ENCODE results near the gene TDP1. TPM values are rescaled to one million over a fixed set of nuclear protein-coding genes. Genes with fewer than 3 reads are reported as not detected.

TDP1 gene
- total RNA-seq, 2 experiments from 2014 or later: 65.9 to 75.3 TPM

GRCh38 chr14:89955022-89955744, 544 bp upstream of the TDP1 start:
- BruUV-seq (replicated peaks): no TSS peak
- H3K9me2 ChIP-seq (ENCODE audit: insufficient read depth, low read length): no peaks in the 10 kb centered on the region
- peaks cover 26% of the 10 kb centered on the region for H3K4me1 ChIP-seq (ENCODE audit: insufficient read depth, low read length, poor library complexity, severe bottlenecking)
- H3K79me2 ChIP-seq (ENCODE audit: insufficient read depth, low read depth, low read length): peaks cover 33% of the 10 kb centered on the region
- ChIA-PET POLR2A (interaction anchor here (0.6 to 1.7 kb wide), 5 partner anchors 15 to 1318 kb away, joined by 3 to 5 read pairs (median 3); partner anchors contain the start of gene TTC8), CTCF (ENCODE audit: unreplicated experiment) (no interaction called here)
- H3K27ac ChIP-seq (ENCODE audit: low read depth, low read length, poor library complexity, severe bottlenecking): peak overlapping the region; percentile 83
- H3K9me3 ChIP-seq (ENCODE audit: low read length): peaks cover 20% of the 10 kb centered on the region
- no peak for DNase-seq (ENCODE audit: low spot score)
- peak overlapping the region; percentile 76 for H3K4me3 ChIP-seq (ENCODE audit: low read depth, low read length, poor library complexity, severe bottlenecking)
- peaks cover 46% of the 10 kb centered on the region for H3K36me3 ChIP-seq (ENCODE audit: insufficient read depth, low read length)
- H2AFZ ChIP-seq (ENCODE audit: low read length): peak overlapping the region; percentile 92
- intact Hi-C loops (cut with micrococcal nuclease; ENCODE audit: unreplicated experiment): loop anchor here (5.0 to 10.0 kb wide), 2 partner anchors 442 to 520 kb away; partner anchors contain the start of gene CALM1
- H4K20me1 ChIP-seq (ENCODE audit: insufficient read depth, low read length): no peaks in the 10 kb centered on the region
- H3K4me2 ChIP-seq (ENCODE audit: low read length): peak overlapping the region; percentile 97
- TF ChIP-seq EZH2phosphoT487 (IDR thresholded peaks at IDR 0.05; ENCODE audit: borderline replicate concordance, low read depth, low read length) (no peak), CTCF (conservative IDR thresholded peaks at IDR 0.05; ENCODE audit: low read length) (no peak)

- Histone ChIP-seq H3K4me2 (ENCODE audit: low read length) (peak overlapping the region; percentile 70), H2AFZ (ENCODE audit: low read length) (peak overlapping the region; percentile 26; the same call in 1 of the 2 replicates), H3K36me3 (ENCODE audit: insufficient read depth, low read length) (peaks cover 51% of the 10 kb centered on the region), H3K79me2 (ENCODE audit: insufficient read depth, low read depth, low read length) (peaks cover 43% of the 10 kb centered on the region), H3K27ac (ENCODE audit: low read depth, low read length, poor library complexity, severe bottlenecking) (peak overlapping the region; percentile 83), H3K4me1 (ENCODE audit: insufficient read depth, low read length, poor library complexity, severe bottlenecking) (peaks cover 26% of the 10 kb centered on the region), H3K9me2 (ENCODE audit: insufficient read depth, low read length) (no peaks in the 10 kb centered on the region), H3K9me3 (ENCODE audit: low read length) (peaks cover 20% of the 10 kb centered on the region), H4K20me1 (ENCODE audit: insufficient read depth, low read length) (no peaks in the 10 kb centered on the region), H3K4me3 (ENCODE audit: low read depth, low read length, poor library complexity, severe bottlenecking) (peak overlapping the region; percentile 76)
- ChIA-PET CTCF (ENCODE audit: unreplicated experiment) (no interaction called here), POLR2A (interaction anchor here (0.7 to 1.8 kb wide), 7 partner anchors 9 to 1110 kb away, joined by 3 to 6 read pairs (median 5); no protein-coding TSS in a partner anchor)
- intact Hi-C loops (cut with micrococcal nuclease; ENCODE audit: unreplicated experiment): loop anchor here (5.0 to 10.0 kb wide), 2 partner anchors 441 to 522 kb away; partner anchors contain the start of gene CALM1
- DNase-seq (ENCODE audit: low spot score): no peak
- TF ChIP-seq CTCF (conservative IDR thresholded peaks at IDR 0.05; ENCODE audit: low read length) (no peak), EZH2phosphoT487 (IDR thresholded peaks at IDR 0.05; ENCODE audit: borderline replicate concordance, low read depth, low read length) (no peak)
- no TSS peak for BruUV-seq (replicated peaks)
These were observed 908 bp downstream of the TDP1 start for GRCh38 chr14:89956661-89957009.

GRCh38 chr14:89957376-89957775, 1.6 kb downstream of the TDP1 start:
- Histone ChIP-seq H3K4me1 (ENCODE audit: insufficient read depth, low read length, poor library complexity, severe bottlenecking) (peaks cover 26% of the 10 kb centered on the region), H3K4me2 (ENCODE audit: low read length) (peak overlapping the region; percentile 70), H3K36me3 (ENCODE audit: insufficient read depth, low read length) (peaks cover 57% of the 10 kb centered on the region), H3K4me3 (ENCODE audit: low read depth, low read length, poor library complexity, severe bottlenecking) (peak overlapping the region; percentile 76), H3K27ac (ENCODE audit: low read depth, low read length, poor library complexity, severe bottlenecking) (no peak overlapping the region), H2AFZ (ENCODE audit: low read length) (no peak overlapping the region), H3K9me3 (ENCODE audit: low read length) (peaks cover 20% of the 10 kb centered on the region), H4K20me1 (ENCODE audit: insufficient read depth, low read length) (no peaks in the 10 kb centered on the region), H3K9me2 (ENCODE audit: insufficient read depth, low read length) (no peaks in the 10 kb centered on the region), H3K79me2 (ENCODE audit: insufficient read depth, low read depth, low read length) (peaks cover 50% of the 10 kb centered on the region)
- no peak for DNase-seq (ENCODE audit: low spot score)
- CTCF ChIA-PET (ENCODE audit: unreplicated experiment): no interaction called here
- intact Hi-C loops (cut with micrococcal nuclease; ENCODE audit: unreplicated experiment): loop anchor here (5.0 to 10.0 kb wide), 2 partner anchors 440 to 523 kb away; partner anchors contain the start of gene CALM1
- TSS peak; percentile 57 for BruUV-seq (replicated peaks)
- POLR2A ChIA-PET: interaction anchor here (0.7 to 1.8 kb wide), 3 partner anchors 8 to 75 kb away, joined by 3 to 6 read pairs (median 4); no protein-coding TSS in a partner anchor
- TF ChIP-seq EZH2phosphoT487 (IDR thresholded peaks at IDR 0.05; ENCODE audit: borderline replicate concordance, low read depth, low read length) (no peak), CTCF (conservative IDR thresholded peaks at IDR 0.05; ENCODE audit: low read length) (no peak)
